ENCODE data around the gene POLR1G.

Gene POLR1G

GRCh38 chr19:45406226-45407090 is at the start of gene POLR1G:
POLR1G (plus strand) TSS chr19:45406644; CDS start chr19:45406697, 53 bp downstream.
- DNase-seq (ENCODE audit: low read depth, low spot score), result peak; percentile 92
- no peak for TF ChIP-seq CTCF (IDR thresholded peaks at IDR 0.05; ENCODE audit: low read depth, low read length)
- in situ Hi-C loops (cut with HindIII; ENCODE audit: low sequenced_read_pairs), result no loop called here
- peak within 1 kb of the TSS; percentile 86 for H3K4me3 ChIP-seq (ENCODE audit: low read depth, low read length)

- no peak for DNase-seq (ENCODE audit: low read depth, low spot score)
- H3K4me3 ChIP-seq (ENCODE audit: low read depth, low read length), result no peak overlapping the region
- in situ Hi-C loops (cut with HindIII; ENCODE audit: low sequenced_read_pairs), result no loop called here
- no peak for TF ChIP-seq CTCF (IDR thresholded peaks at IDR 0.05; ENCODE audit: low read depth, low read length)
Measured at GRCh38 chr19:45356760-45357444, 49.5 kb upstream of the POLR1G start.

- DNase-seq (ENCODE audit: low read depth, low spot score), result no peak
- H3K4me3 ChIP-seq (ENCODE audit: low read depth, low read length), result no peak overlapping the region
- no peak for TF ChIP-seq CTCF (IDR thresholded peaks at IDR 0.05; ENCODE audit: low read depth, low read length)
Measured at GRCh38 chr19:45357445-45357783, 49.0 kb upstream of the POLR1G start.

GRCh38 chr19:45358213-45358792 is 48.1 kb upstream of the POLR1G start:
- TF ChIP-seq CTCF (IDR thresholded peaks at IDR 0.05; ENCODE audit: low read depth, low read length), result no peak
- DNase-seq (ENCODE audit: low read depth, low spot score), result no peak
- H3K4me3 ChIP-seq (ENCODE audit: low read depth, low read length), result no peak overlapping the region
- in situ Hi-C loops (cut with HindIII; ENCODE audit: low sequenced_read_pairs), result no loop called here

More at GRCh38 chr19:45357445-45357783, 49.0 kb upstream of the POLR1G start:
- in situ Hi-C loops (cut with HindIII; ENCODE audit: low sequenced_read_pairs), result no loop called here

GRCh38 chr19:45361608-45362007 is 44.8 kb upstream of the POLR1G start:
- in situ Hi-C loops (cut with HindIII; ENCODE audit: low sequenced_read_pairs), result no loop called here
- TF ChIP-seq CTCF (IDR thresholded peaks at IDR 0.05; ENCODE audit: low read depth, low read length), result no peak
- DNase-seq (ENCODE audit: low read depth, low spot score), result no peak
- no peak overlapping the region for H3K4me3 ChIP-seq (ENCODE audit: low read depth, low read length)

- in situ Hi-C loops (cut with HindIII; ENCODE audit: low sequenced_read_pairs), result no loop called here
- DNase-seq (ENCODE audit: low read depth, low spot score), result no peak
- no peak overlapping the region for H3K4me3 ChIP-seq (ENCODE audit: low read depth, low read length)
- no peak for TF ChIP-seq CTCF (IDR thresholded peaks at IDR 0.05; ENCODE audit: low read depth, low read length)
Measured at GRCh38 chr19:45362291-45362690, 44.2 kb upstream of the POLR1G start.
